Suprapubic skin (tissue), 4 donors: Measurements from ENCODE around the gene FGF16.

ENCODE experiments used
- CTCF ChIP-seq, 2 donors: fragments of 200-600 bp in 1 of 2; fragments of 450-650 bp in 1 of 2; sonication (generic) in 1 of 2; IDR thresholded peaks; one replicate each; pipeline ENCODE4 v1.5.1; 2016 to 2019; ENCODE audit warnings: antibody characterized with exemption in 2 of 2, mild to moderate bottlenecking in 1 of 2, moderate library complexity in 1 of 2
- POLR2A ChIP-seq, 2 donors: fragments of 450-650 bp; IDR thresholded peaks; one replicate each; pipeline ENCODE4 v1.6.1; 2017; ENCODE audit warnings: antibody characterized with exemption in 2 of 2, mild to moderate bottlenecking in 2 of 2, moderate library complexity in 2 of 2
- POLR2AphosphoS5 ChIP-seq, 3 donors: sonication (generic); formaldehyde crosslinking; IDR thresholded peaks; one replicate each; pipeline ENCODE4 v1.6.1; 2017; ENCODE audit warnings: antibody characterized with exemption in 3 of 3

GRCh38 chrX:77444545-77444944 is 2.6 kb upstream of the FGF16 start:
- no peak for TF ChIP-seq CTCF (IDR thresholded peaks at IDR 0.05)
- TF ChIP-seq POLR2AphosphoS5 (IDR thresholded peaks at IDR 0.05), result no peak
- TF ChIP-seq POLR2A (IDR thresholded peaks at IDR 0.05), result no peak
